Measurements from ENCODE around the gene RNASE4.

The RNASE4 gene

DNA sequence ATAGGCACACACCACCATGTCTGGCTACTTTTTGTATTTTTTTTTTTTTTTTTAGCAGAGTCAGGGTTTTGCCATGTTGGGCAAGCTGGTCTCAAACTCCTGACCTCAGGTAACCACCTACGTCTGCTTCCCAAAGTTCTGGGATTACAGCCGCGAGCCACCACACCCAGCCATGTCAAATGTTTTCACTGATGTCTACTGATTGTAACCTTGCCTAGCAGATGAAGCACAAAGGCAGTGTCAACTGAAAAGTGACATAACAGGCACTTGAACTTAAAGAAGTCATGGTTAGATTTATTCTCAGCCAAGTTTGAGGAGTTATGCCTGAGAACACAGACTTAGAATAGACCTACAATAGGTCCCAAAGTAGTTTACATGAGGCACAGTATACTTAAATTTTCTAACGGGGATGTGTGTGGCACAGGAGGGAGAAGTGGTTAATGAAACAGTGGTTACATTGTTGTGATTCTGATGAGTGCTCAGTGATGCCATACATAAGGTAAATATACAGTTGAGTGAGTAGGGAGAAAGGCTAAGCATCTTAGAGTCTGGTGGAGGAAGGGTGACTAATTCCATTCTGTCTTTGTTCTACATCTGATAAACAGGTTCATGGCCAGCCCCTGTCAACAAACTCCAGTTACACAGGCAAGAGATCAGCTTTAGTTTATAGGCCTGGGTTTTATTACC is 12.6 kb upstream of the RNASE4 start:
- no peak for DNase-seq

DNA sequence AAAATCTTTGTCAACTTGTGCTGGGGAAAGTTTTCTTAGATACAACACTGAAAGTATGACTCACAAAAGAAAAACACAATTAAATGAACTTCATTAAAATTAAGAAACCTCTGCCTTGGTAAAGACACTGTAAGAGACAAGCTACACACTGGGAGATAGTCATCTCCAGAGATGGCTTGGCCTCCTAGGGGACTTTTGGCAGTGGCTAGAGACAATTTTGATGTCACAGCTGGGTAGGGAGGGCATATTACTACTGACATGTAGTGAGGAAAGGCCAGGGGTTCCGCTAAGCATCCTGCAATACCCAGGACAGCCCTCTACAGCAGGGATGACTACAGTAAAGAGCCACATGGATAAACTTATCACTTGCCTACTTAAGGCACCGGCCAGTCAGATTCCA is 8.7 kb upstream of the RNASE4 start:
- no peak for DNase-seq

- DNase-seq = no peak
Observed at GRCh38 chr14:20676072-20676471, 8.3 kb upstream of the RNASE4 start.

DNA sequence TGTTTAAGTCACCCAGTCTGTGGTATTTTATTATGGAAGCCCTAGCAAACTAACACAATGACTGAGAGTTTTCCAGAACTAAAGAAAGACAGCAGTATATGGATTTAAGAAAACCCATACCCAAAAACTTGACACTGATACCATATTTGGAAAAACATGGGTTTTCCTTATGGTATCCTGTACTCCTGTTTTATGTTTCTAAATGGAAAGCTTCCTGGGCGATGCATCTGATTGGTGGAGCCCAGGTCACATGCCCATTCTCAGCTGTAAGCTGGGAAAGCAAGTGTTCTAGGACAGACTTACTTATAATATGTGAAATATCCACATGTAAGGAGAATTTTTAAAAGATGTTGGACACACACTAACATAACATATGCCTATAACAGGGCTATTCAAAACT is 4.5 kb upstream of the RNASE4 start:
- DNase-seq = peak in 24 of 56 donors; percentile 1 to 66 (median 12)

DNA sequence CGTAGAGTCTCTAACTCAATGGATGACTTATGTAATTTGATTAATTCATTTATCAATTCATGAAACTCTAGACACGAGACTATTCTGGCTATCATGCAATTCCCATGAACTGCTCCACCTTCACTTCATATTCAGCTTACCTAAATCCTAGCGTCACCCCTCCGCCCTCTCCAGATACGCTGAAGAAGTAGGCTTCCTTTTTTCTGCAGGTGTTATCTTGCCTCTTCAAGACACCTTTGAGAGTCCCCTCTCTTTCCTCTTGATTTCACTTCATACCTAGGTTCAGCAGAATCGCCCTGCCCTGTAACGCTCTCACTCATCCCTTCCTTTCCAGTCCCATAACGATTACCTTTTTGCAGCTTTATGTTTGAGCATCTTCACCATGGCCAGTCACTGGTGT is 4.0 kb upstream of the RNASE4 start:
- DNase-seq = no peak

DNA sequence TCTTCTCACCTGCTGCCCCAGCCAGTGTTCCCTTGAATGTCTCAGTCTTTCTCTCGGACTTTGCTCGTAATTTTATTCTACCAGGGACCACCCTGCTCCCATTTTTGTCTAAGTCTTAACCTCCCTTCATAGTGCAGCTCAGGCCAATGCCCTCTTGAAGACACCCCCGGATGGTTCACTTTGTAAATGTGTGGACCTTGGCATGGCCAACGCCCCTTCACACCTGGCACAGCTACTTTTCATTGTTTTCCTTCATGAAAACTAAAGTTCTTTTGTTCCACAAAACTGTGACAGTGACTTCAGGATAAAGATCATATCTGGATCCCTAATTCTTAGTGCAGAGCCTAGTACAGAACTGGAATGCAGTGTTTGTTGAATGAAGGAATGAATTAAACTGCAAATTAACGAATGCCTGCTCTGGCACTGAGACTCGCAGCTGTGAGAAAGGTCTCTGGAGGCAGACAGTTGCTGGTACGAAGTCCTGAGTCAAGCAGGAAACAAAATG is 3.5 kb upstream of the RNASE4 start:
- peak in 1 of 56 donors; percentile 11 for DNase-seq

GRCh38 chr14:20681348-20682126 is 2.8 kb upstream of the RNASE4 start:
- peak in 53 of 56 donors; percentile 21 to 89 (median 68) for DNase-seq

DNA sequence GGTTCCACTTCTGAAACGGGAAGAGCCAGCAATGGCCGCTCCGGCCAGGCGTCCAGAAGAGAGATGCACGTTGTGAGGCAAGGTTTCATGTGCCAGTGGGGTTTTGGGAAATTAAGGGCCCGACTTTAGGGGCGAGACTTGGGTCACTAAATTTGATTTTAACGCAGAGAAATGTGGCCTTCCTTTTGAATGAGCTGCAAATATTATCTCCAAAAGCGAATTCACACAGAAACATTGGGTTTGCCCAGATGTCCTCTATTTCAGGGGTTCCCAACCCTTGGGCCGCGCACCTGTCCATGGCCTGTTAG is 2.3 kb upstream of the RNASE4 start:
- DNase-seq = peak in 4 of 56 donors; percentile 40 to 77 (median 72)

GRCh38 chr14:20682435-20683124 is 1.8 kb upstream of the RNASE4 start:
- DNase-seq = peak; percentile 64 to 97 (median 91)

- DNase-seq = peak in 54 of 56 donors; percentile 9 to 88 (median 72)
Observed at GRCh38 chr14:20683125-20683890, 1.1 kb upstream of the RNASE4 start.

DNA sequence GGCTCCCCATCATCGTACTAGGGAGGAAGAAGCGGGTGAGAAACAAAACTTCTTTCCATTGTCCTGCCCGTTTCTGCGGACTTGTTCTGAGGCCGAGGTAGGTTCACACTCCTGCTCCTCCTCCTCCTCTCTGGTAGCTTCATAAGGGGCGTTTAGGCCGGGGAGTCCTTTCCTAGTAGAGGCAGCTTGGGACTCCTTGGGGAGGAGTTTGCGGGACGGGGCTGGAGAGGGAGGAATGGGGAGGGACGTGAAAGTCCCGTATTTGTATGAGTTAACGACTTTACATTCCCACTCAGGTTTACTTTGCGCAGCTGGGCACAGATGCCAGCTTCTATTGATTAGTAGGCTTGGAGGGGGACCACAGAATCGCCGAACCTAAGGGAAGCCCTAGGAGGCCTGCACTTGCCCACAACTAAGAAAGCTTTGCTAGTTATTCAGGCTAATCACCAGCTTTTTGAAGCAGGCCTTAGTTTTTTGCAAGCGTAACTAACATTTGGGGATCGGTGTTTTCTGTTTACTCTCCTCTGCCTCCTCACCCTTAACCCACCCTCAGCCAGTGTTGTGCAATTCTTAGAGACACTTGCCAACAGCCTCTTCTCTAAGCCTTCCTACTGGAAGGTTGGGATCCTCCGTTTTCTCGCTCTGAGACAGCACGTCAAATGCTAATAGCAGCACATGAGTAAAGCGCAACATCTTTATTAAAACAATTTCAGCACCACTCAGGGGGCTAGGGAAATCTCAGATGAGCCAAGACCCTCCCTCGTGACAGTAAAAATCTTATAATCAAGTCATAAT is 499 bp downstream of the RNASE4 start:
- DNase-seq = peak in 22 of 56 donors; percentile 3 to 57 (median 38)

- no peak for DNase-seq
Observed at GRCh38 chr14:20686386-20687143, 2.2 kb downstream of the RNASE4 start.

DNA sequence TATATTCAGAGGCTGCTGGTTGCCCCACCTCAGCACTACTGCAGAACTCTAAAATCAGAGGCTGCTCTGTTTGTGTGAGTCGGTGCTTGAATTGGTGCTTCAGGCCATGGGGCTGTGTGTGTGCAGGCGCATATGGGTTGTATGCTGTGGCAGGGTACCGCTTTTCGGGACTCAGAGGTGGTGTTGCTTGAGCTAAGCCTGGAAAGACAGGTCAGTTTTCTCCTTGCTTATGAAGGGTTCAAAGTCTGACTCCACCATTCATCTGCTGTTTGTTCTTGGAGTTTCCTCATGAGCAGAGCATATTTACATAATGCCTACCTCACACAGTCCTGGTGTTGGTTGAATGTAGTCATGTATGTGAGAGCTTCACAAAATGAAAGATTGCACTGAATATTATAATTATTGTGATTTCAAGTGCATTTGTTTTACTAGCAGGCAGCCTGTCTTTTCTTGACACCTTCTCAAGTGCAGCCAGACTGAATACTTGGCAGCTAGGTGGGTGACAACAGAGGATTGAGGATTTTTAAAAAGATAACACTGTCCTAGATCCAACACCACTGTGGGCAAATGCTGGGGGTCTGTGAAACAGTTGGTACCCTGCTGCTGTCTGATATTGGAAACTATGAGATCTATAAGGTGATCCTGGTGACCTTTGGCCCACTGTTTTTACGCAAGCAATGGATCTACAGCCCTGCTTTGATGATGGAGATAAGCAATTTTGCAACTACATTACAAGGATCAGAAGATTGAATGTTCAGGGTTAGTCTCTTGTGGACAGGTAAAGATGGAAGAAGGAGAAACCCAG is 3.2 kb downstream of the RNASE4 start:
- DNase-seq = no peak

GRCh38 chr14:20688167-20688839 is 3.9 kb downstream of the RNASE4 start, which contains the start of gene ANG:
TSS of gene ANG (plus strand) at chr14:20688764. CDS start at chr14:20693565, 4,801 bp downstream.
- DNase-seq = no peak

GRCh38 chr14:20690848-20691640 is 6.7 kb downstream of the RNASE4 start:
- peak in 37 of 56 donors; percentile 1 to 68 (median 28) for DNase-seq

DNA sequence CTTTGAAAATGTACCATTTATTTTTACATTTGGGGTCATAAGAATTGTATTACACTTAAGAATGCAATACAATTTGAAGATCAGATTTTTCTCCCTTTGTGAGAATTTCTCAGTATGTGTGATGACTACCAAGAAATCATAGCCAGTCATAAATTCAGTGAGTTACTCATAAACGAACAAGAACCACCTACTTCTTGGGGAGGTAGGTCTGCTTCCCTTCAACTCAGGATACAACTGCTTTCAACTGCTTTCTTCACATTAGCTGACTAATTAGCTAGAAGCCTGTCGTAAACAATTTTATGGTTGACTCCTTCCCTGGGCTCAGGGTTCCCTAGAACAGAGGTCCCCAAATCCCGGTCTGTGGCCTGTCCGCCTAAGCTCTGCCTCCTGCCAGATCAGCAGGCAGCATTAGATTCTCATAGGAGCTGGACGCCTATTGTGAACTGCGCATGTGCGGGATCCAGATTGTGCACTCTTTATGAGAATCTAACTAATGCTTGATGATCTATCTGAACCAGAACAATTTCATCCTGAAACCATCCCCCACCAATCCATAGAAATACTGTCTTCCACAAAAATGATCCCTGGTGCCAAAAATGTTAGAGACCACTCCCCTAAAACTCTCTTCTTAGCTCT is 7.9 kb downstream of the RNASE4 start:
- DNase-seq = no peak

DNA sequence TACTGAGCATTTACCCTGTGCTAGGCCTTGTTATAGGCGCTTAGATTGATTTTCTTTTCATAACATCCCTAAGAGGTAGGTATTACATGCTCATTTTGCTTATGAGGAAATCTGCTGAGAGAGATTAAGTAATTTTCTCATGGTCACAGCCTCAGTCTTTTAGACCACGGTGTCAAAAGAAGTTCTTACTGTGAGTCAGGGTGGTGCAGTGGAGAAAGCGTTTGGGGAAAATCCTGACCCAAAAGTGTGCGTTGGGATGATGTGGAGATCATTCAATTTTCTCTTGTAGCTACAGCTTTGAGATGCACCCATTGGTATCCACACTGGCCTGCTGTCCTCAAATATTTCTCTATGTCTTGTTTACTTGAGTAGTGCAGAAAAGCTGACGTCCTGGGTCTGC is 12.4 kb downstream of the RNASE4 start:
- DNase-seq = no peak
